GM04504 (cell line): ENCODE results near the gene TMA16.
"Not testable (repeated sequence)": the region's sequence is repeated elsewhere in the genome, so short reads cannot be mapped to it uniquely, and the experiment has no call there.

Experiments used
- DNase-seq: peaks from one replicate; pipeline ENCODE4 v3.0.0-alpha.2; 2012; ENCODE audit warnings: low read depth

Gene TMA16

DNA sequence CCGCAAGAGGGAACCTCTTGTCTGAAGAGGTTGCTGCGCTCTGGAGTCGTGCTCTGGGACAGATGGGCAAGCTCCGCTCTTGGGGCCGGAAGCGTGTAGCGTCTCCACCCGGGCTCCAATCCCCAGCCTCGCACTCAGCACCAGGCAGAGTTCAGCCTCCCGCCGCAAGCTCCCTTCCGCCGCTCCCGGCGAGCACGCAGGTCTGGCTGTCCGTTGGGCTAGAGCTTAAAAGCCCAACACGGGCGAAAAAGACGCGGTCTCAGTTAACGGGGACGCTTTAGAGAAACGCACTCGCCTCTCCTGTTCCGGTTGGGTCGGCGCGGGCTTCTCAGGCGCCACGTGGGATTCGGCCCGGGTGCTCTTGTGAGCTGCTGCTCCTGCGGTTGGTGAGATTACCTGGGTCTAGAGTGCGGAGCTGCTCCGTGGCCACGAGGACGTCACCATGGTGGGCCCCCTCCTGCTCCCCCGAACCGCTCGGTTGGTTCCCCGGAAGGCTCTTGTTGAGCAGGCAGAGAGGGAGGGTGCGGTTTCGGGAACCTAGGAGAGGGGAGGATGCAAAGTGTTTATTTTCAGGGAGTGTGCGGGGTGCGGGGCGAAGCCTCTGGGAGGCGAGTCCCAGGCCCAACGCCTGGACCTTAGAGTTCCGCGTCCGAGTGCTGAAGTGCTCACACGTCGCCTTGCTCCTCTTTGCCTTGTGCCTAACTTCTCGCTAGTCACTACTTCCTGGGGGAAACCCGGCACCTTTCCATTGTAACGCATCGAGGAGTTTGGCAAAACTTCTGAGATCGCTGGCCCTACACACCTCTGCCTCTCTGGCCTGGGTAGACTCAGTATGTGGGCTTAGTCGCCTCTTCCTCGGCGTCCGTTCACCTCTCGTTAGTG is at the start of gene TMA16:
Gene TMA16 (plus strand): TSS at position 331 of the 882 bp plus-strand sequence. CDS start 112 bp downstream, at position 443.
- peak; percentile 88 for DNase-seq

DNA sequence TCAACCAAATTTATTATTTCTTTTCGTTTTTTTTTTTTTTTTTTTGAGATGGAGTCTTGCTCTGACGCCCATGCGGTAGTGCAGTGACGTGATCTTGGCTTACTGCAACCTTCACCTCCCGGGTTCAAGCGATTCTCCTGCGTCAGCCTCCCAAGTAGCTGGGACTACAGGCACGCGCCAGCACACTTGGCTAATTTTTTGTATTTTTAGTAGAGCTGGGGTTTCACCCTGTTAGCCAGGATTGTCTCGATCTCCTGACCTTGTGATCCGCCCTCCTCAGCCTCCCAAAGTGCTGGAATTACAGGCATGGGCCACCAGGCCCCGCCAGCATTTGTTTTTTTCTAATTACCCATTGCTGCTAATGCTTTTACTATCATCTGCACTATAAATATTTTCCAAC is 47.5 kb upstream of the TMA16 start:
- not testable (repeated sequence) for DNase-seq

DNA sequence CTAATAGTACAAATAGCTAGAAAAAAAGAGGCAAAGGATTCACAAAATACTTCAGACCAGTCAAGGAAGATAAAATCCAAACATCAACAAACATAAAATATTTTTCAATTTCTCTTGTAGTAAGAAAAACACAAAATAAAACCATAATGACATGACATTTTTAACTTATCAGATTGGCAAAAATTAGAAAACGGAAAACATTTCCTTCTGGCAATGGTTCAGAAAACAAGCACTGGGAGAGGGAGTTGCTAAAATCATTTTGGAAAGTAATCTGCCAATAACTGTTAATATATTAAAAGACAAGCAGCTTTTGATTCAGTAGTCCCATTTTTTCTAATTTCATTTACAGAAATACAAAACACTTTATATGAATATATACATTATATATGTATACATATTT is 47.0 kb upstream of the TMA16 start:
- DNase-seq: no peak

DNA sequence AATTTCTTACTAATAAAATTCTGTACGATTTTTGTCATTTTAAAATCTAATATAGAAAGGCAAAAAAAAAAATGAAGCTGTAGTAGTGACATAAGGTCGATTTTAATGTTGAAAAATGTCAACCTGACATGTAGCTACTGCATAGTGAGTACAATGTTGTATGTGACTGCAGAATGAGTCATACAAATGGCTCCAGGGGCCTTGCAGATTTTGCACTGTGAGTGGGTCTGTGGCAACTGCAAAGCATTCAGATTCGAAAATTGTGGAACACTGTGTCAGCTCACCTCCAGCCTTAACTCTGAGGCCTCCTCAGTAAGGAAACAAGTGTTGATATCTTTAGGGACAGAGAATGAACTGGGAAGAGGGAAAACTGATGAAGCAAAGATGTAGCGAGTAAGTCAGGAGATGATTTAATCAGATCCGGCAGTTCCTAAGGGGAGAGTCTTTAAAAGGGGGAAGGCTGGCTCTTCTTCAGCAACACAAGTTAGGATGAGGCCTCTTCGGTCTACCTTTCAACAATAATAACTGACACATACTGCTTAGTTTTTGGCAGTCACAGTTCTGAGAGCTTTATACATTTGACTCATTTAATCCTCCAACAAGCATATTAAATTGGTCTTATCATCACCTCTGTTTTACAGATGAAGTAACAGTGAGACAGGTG is 45.8 kb upstream of the TMA16 start:
- DNase-seq: no peak

DNA sequence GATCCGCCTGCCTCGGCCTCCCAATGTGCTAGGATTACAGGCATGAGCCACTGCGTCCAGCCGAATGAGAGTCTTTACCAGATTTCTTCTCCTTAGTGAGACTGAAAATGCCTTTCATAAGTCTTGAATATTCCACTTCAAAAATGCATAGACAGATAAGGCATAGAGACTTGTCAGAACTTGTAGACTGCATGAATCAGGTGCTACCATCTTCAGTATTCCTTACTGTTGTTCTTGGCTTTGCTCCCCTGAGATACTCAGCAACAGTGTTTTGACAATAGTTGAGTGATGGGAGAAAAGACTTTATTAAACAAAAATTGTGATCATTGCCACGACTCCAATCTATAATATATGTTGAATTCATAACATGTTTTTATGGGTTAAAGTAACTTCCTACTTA is 31.9 kb upstream of the TMA16 start:
- DNase-seq: no peak

DNA sequence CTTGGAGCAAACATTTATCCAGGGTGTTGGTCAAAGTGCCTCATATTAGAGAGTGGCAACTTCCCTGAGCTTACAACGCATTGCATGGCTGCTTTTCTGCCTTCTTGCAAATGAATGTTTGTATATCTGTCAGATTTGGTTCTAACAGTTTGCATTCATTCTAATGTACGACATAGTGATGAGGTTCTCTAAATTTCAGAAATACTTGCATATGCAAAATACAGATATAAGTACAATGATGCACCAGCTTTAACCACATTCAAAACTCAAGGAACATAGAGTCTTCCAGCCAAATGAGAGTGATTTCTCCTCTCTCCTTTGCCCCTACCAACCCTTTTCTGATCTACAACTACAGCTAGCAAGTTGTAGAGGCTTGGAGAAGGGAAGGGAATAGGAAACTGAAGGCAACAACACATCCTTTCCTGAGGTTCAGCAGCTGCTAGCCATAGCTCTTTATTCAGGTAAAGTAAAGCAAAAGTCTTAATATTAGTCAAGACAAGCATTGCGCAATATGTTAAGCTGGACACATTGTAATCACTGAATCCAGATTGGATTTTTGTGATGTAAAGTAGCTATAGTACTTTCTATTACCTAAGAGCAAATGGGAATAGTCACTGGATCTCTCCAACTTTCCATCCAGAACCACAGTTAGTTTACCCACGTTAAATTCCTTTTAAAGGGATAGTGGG is 27.3 kb upstream of the TMA16 start:
- no peak for DNase-seq

DNA sequence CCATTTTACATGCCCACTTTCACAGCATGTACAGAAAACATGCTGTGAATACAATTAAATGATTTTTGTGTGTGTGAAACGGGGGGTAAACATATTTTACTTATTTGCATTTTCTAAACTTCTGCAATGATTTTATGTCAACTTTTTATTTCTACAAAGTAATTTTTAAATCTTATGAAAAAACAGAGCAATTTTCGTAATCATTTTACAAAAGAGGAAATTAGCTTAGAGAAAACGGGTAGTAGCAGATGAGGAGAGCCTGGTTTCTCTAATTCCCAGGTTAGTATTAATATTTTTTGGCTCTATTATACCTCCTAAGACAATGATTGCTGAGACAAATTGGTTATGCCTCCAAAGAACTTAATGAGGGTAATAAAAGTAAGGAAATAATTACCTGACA is 24.1 kb upstream of the TMA16 start:
- DNase-seq: no peak

DNA sequence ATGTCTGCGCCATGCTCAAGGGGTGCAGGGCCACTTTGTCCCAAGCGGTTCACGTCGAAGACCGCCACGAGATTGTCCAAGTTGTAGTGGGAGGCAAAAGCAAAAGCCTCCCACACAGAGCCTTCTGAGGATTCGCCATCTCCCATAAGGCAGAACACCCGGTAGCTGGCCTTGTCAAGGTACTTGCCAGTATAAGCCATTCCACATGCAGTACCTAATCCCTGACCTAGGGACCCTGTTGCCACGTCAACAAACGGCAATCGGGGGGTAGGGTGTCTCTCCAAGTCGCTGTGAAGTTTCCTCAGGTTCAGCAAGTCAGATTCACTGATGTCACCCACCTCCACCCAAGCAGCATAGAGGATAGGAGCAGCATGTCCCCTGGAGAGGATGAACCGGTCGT is 21.4 kb upstream of the TMA16 start:
- no peak for DNase-seq

DNA sequence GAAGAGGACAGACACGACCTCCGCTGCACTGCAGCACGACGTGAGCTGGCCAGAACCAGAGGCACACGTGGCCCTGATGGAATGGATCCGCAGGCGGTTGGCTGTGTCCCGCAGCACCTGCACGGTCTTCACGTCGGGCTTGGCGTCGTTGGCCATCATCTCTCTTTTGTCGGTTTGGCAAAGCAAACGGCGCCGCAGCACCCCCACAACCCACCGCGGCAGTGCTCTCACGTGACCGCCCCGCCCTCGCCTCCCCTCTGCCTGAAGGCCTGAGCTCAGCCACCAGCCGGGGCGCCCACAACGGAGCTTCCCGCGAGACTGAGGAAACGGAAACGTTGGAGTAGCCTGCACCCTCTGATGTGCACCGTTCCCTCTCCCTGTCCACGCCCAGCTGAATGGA is 20.9 kb upstream of the TMA16 start, which contains the start of gene TKTL2:
Gene TKTL2 (minus strand): TSS at position 179 of the 400 bp plus-strand sequence. CDS start 20 bp downstream, at position 159.
- DNase-seq: no peak

DNA sequence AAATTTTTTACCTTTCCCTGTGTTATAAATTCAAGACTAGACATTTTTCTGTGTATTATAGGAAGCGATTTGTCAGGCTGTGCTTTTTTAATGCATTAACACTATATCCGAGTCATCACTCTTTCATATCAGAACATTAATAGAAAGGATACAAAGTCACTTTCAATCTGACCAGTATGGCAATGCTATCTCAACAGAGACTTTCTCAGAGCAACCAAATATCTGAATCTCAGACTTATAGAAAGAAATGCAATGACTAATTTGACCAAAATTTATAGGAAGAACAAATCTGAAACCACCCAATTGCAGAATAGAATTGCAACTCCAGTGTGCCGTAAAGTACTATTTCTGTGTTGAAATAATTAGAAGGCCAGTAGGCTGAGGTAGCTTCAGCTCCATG is 20.5 kb upstream of the TMA16 start:
- no peak for DNase-seq

DNA sequence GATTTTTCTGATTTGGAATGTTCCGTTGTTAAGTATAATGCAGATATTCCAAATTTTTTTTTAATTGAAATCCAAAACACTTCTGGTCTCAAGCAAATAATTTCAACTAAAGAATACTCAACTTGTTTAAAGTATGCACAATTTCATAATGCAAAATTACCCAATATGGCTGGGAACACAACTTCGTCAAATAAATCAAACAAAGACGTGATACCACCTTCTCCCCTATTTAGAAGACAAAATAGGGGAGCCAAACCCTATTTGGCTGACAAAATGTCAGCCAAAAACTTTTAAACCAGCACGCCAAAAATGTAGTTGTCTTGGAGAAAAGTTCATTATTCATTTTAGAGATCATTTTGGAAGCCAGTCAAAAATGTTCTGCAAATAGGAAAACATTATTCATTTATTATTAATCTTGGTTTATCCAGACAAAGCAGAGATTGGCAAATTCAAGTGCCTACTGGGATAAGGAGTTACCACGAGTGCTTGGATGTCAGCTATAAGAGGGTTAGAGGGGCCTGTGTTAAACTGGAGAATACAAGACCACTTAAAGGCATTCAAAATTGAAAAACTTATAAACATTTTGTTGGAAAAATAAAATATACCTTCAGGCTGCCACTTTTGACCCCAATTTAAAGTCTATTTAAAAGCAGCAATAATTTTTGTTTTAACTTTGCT is 17.6 kb upstream of the TMA16 start:
- DNase-seq: no peak

DNA sequence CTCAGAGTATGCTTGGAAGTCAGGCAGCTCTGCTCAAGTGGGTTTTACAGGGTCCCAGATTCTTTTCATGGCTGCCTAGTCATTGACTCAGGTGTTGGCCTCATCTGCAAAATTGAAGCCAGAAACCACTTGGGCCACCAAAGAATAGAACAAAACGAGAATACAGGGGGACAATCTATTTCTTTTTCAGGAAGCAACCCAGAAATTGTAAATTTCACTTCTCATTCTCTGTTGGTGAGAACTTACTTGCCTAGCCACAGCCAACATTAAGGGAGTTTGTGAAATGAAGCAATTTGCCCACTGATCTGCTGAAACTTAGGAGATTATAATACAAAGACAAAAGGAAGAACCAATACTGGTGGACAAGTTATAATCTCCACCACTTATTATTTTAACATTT is 12.3 kb upstream of the TMA16 start:
- DNase-seq: no peak

DNA sequence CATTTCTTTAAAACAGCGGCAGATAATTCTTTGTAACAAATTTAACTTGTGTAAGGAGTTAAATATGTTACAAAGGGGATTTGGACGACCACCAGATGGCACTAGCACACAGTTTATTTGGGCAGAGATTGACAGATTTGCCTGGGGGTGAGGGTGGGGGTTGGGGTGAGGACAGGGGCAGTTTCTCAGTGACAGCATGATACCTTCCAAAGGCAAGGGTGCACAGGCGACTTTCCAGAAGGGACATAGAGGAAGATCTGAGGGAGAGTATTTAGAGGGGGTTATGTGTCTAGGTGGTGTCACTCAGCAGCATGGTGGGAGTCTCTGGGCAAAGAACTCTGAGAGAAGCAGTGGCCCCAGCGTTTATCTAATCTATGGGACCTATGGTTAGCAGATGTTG is 9.6 kb upstream of the TMA16 start:
- DNase-seq: peak; percentile 12

DNA sequence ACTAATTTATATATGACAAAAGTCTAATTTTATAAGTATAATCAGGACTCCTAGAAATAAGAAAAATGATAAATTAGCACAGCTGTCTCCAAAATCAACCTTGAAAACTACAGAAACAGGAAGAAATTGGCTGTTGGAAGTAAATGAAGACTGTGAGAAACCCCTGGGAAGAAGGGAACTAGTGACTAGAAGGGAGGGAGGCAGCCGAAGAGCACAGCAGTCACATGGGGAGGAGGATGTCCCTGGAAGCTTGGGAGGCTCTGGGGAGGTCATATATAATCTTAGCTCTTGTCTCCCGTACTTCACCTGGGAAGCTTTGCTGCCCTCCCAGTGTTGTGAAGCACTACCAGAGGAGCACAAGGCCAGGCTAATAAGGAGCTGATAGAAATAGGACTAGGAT is 8.9 kb upstream of the TMA16 start:
- DNase-seq: no peak

DNA sequence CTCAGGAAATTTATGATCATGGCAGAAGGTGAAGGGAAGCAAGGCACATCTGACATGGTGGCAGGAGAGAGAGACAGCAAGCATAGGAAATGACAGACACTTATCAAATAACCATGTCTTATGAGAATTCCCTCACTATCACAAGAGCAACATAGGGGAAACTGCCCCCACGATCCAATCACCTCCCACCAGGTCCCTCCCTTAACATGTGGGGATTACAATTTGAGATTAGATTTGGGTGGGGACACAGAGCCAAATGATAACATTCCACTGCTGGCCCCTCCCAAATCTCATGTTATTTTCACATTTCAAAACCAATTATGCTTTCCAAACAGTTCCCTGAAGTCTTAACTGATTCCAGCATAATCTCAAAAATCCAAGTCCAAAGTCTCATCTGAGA is 8.2 kb upstream of the TMA16 start:
- no peak for DNase-seq

DNA sequence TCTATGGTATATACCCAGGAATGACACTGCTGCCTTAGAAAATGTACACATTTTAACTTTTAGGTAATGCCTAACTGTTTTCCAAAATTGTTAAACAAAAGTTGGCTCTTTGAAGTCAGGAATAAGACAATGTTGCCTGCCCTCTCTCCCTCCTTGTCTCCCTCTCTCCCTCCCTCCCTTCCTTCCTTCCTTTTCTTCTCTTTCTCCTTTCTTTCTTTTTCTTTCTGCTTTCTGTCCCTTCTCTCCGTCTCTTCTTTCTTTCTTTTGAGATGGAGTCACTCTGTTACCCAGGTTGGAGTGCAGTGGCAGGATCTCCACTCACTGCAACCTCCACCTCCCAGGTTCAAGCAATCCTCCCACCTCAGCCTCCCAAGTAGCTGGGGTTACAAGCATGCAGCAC is 4.6 kb upstream of the TMA16 start:
- no peak for DNase-seq

DNA sequence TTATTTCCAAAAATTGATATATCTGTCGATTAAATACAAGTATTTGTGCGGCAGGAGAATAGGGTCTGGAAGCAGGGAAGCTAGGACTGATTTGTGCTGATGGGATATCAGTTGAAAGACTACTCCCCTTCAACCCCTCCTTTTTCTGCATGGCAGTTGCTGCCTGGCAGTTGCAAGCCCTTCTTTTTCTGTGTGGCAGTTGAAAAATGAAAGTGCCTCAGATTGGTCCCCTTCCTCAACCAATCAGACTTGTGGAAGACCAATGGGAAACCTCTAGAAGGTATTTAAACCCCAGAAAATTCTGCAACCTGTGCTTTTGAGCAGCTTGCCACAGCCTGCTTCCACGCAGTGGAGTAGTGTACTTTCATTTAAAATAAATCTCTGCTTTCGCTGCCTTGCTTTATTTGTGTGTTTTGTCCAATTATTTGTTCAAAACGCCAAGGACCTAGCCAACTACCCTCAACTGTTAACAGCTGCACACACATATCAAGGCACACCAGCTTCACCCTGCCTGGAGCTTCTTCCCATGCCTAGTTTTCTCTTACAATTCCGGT is 1.5 kb upstream of the TMA16 start:
- no peak for DNase-seq

DNA sequence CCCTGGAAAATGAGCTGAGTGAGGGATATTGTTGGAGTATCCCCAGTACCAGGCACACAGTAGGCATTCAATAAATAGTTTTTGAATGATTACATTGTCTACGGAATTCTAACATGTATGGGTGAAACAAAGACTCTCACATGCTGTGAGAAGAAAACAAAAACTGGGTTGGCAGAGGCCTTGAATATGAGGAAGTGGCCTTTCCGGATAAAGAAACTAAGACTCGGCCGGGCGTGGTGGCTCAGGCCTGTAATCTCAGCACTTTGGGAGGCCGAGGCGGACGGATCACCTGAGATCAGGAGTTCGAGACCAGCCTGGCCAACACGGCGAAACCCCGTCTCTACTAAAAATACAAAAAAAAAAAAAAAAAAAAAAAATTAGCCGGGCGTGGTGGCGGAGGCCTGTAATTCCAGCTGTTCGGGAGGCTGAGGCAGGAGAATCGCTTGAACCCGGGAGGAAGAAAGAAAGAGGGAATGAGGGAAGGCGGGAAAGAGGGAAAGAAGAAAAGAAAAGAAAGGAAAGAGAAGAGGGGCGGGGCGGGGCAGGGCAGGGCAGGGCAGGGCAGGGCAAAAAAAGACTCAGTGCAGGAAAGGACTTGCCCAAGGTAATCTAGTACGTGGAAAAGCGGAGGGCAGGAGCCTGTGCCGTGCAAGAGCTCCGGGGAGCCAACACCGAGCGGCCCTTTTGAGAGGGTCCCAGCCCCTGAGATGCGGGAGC is 689 bp upstream of the TMA16 start:
- DNase-seq: no peak

DNA sequence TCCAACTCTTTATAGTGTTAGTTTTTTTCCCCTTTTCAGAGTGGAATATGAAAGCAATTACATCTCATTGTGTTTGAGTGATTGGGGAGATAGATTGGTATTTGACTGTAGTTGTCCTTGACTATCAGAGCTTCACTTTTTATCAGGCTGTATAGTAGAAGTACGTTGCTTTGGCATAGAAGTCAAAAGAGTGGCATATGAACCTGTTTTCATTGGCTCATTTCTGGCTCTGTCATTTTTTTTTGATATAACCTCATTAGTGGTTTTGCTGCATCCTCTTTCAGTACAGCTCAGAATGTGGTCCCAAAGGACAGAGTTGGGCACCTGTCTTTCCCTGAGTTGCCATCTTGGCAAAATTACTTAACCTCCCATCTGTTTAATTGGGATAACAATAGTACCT is 1.4 kb downstream of the TMA16 start:
- no peak for DNase-seq

DNA sequence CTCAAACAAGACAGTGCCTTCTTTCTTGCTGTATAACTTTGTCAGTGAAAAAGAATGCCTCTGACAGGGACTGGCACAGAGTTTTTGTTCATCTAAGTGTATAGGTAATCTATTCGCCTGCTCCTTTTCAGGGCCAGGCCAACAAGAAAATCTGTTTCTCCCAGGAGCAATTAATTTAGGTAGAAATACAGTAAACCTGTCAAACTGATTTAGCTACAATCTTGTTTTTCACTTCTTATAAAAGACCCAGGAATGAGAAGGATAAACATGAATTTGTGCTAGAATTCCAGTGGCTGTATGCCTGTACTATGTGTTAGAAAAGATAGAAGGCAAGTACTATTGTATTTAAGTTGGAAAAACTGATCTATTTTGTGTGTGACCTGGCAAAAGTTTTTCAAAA is 6.1 kb downstream of the TMA16 start:
- DNase-seq: no peak

DNA sequence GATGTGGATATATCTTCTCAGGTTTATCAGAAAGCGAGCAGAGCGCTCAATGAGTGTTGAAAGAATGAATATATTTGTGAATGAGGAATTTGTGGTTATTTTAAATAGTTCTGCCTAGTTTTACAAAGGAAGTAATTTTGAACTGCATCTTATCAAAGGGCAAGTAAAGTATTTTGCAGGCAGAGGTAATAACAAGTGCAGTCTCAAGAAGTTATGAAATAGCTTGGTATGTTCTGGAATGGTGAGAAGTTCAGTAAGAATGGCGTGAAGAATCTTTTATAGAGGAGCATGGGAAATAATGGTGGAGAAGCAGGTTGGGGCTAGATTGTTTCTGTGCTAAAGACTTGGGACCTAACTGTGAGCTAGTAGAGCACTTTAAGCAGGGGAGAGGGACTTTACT is 10.9 kb downstream of the TMA16 start:
- no peak for DNase-seq
